Endothelial cell of umbilical vein (primary cell): ENCODE data around the gene KIF3B.
"Not testable (repeated sequence)": the region's sequence is repeated elsewhere in the genome, so short reads cannot be mapped to it uniquely, and the experiment has no call there.

Experiments used
- EZH2 ChIP-seq: IDR thresholded peaks from 2 replicates; pipeline ENCODE4 v1.6.1; 2012; ENCODE audit warnings: borderline replicate concordance, low read depth, mild to moderate bottlenecking, moderate library complexity, low read length, inconsistent platforms; ENCODE audit not compliant: severe bottlenecking
- TF ChIP-seq, protein P1 (sequence below), 2 donors: IDR thresholded peaks; 1 replicate in 1 of 2; 2 replicates in 1 of 2; pipeline ENCODE4 v1.5.1; 2011; ENCODE audit warnings: low read length in 2 of 2, mild to moderate bottlenecking in 2 of 2, moderate library complexity in 2 of 2, control low read depth in 1 of 2, inconsistent platforms in 1 of 2, low read depth in 1 of 2; ENCODE audit not compliant: insufficient read depth in 1 of 2; ENCODE audit errors: extremely low read depth in 1 of 2

DNA sequence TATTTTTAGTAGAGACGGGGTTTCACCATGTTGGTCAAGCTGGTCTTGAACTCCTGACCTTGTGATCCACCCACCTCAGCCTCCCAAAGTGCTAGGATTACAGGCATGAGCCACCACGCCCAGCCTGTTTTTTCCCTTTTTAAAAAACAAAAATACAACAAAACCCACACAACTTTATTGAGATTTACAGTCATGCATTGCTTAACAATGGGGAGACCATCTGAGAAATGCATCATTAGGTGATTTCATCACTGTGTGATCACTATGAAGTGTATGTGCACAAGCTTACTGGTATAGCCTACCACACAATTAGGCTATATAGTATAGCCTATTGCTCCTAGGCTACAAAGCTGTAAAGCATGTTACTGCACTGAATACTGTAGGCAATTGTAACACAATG, 63.6 kb downstream of the KIF3B start:
- TF ChIP-seq, protein P1, sequence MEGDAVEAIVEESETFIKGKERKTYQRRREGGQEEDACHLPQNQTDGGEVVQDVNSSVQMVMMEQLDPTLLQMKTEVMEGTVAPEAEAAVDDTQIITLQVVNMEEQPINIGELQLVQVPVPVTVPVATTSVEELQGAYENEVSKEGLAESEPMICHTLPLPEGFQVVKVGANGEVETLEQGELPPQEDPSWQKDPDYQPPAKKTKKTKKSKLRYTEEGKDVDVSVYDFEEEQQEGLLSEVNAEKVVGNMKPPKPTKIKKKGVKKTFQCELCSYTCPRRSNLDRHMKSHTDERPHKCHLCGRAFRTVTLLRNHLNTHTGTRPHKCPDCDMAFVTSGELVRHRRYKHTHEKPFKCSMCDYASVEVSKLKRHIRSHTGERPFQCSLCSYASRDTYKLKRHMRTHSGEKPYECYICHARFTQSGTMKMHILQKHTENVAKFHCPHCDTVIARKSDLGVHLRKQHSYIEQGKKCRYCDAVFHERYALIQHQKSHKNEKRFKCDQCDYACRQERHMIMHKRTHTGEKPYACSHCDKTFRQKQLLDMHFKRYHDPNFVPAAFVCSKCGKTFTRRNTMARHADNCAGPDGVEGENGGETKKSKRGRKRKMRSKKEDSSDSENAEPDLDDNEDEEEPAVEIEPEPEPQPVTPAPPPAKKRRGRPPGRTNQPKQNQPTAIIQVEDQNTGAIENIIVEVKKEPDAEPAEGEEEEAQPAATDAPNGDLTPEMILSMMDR (IDR thresholded peaks at IDR 0.05; ENCODE audit: extremely low read depth in 1 of 2, insufficient read depth in 1 of 2, low read depth in 1 of 2, low read length in 2 of 2), result not testable (repeated sequence)
- not testable (repeated sequence) for TF ChIP-seq EZH2
